Gastroesophageal sphincter (tissue), 4 donors: Measurements from ENCODE around the gene CHRNA7. TPM values are rescaled to one million over a fixed set of nuclear protein-coding genes. Genes with fewer than 3 reads are reported as not detected.

ENCODE experiments used
- ATAC-seq: fragments of 150-250 bp; one replicate; pipeline ENCODE4 v1.9.1; 2016; ENCODE audit warnings: mild to moderate bottlenecking, moderate library complexity
- H3K27ac ChIP-seq, 4 donors: fragments of 200-600 bp; sonication (generic) in 3 of 4; 1 replicate in 3 of 4; 2 replicates in 1 of 4; pipeline ENCODE4 v1.5.1; 2016 to 2019
- H3K27me3 ChIP-seq: fragments of 200-600 bp; sonication (generic); one replicate; pipeline ENCODE4 v1.5.1; 2019
- H3K36me3 ChIP-seq, 2 donors: fragments of 200-600 bp; sonication (generic); one replicate each; pipeline ENCODE4 v1.5.1; 2019; ENCODE audit warnings: control low read depth in 1 of 2
- H3K4me1 ChIP-seq, 3 donors: fragments of 200-600 bp; sonication (generic); 1 replicate in 2 of 3; 2 replicates in 1 of 3; pipeline ENCODE4 v1.5.1; 2016 to 2019; ENCODE audit warnings: control low read depth in 2 of 3
- H3K4me3 ChIP-seq, 2 donors: fragments of 200-600 bp; sonication (generic); one replicate each; pipeline ENCODE4 v1.5.1; 2019; ENCODE audit warnings: mild to moderate bottlenecking in 1 of 2, moderate library complexity in 1 of 2
- H3K9me3 ChIP-seq, 3 donors: fragments of 200-600 bp; sonication (generic); one replicate each; pipeline ENCODE4 v1.5.1; 2017 to 2019; ENCODE audit warnings: control low read depth in 2 of 3
- CTCF ChIP-seq, 4 experiments: fragments of 200-600 bp in 2 of 4; fragments of 450-650 bp in 2 of 4; sonication (generic) in 1 of 4; IDR thresholded peaks; one replicate each; pipeline ENCODE4 v1.5.1; 2017 to 2019; ENCODE audit warnings: antibody characterized with exemption in 4 of 4, mild to moderate bottlenecking in 2 of 4, moderate library complexity in 2 of 4
- EP300 ChIP-seq: sonication (generic); formaldehyde crosslinking; IDR thresholded peaks from one replicate; pipeline ENCODE4 v1.6.1; 2017; ENCODE audit warnings: antibody characterized with exemption, mild to moderate bottlenecking
- POLR2A ChIP-seq, 2 donors: fragments of 450-650 bp; IDR thresholded peaks; one replicate each; pipeline ENCODE4 v1.6.1; 2017; ENCODE audit warnings: antibody characterized with exemption in 2 of 2, mild to moderate bottlenecking in 2 of 2, moderate library complexity in 1 of 2
- POLR2AphosphoS5 ChIP-seq: sonication (generic); formaldehyde crosslinking; IDR thresholded peaks from one replicate; pipeline ENCODE4 v1.6.1; 2017; ENCODE audit warnings: antibody characterized with exemption
- WGBS, 2 donors: methylation state at CpG; one replicate each; pipeline ENCODE4 v1.1.5; 2018; ENCODE audit warnings: low coverage in 1 of 2; 5-methylcytosine and 5-hydroxymethylcytosine counted together
- total RNA-seq, 4 donors: library from RNA; depleted of rRNA; stranded (reverse); fragments of >200 nt; gene quantifications; one replicate each; pipeline ENCODE4 v1.1.0, GENCODE V29; 2016

Gene CHRNA7
- total RNA-seq, 4 donors from 2014 or later = 0.13 to 2.5 (median 1.0) TPM

DNA sequence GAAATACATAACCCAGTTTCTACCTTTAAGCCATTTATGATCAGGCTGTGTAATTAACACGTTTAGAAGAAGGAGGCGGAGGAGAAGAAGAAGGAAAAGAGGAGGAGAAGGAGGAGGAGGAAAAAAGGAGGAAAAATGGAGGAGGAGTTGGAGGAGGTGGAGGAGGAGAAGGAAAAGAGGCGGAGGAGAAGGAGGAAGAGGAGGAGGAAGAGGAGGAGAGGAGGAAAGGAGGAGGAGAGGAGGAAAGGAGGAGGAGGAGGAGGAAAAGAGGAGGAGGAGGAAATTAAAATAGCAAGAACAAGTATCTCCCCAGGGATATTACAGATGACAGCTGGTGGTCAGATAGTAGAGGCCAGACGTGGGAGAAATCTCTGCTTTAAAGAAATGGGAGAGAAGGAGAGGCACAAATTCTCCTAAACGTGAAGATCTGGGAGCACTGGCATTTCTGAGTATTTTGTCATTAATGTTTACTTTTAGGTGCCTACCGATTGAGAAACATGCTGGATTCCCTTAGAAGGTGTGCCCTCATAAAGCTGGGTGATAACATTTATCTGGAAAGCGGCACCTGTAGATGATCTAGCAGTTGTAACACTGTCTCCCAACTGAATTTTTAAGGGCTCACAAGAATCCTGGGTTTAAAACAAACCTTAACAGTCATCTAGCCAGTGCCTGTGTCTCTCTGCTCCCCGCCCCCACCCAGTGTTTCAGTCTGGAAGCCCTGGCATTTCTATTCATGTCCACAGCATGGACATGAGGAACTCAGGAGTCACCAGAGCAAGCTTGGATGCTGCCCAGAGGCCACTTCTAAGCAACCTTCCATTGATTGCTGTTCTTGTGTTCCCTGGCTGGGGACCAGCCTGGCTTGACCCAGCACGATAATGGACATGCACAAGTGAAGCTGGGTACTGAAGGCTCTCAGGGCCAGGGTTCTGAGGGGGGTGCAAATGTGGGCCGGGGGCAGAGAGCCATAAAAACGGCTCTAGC, 75.2 kb downstream of the CHRNA7 start:
- H3K4me3 ChIP-seq = no peak overlapping the region
- WGBS, 2 donors = 51 to 69% methylated on average over 8 to 10 of the region's 11 CpGs
- H3K27ac ChIP-seq = no peak overlapping the region
- no peaks in the 10 kb centered on the region for H3K9me3 ChIP-seq
- no peaks in the 10 kb centered on the region for H3K4me1 ChIP-seq
- H3K36me3 ChIP-seq = no peaks in the 10 kb centered on the region
- no peaks in the 10 kb centered on the region for H3K27me3 ChIP-seq
- ATAC-seq = no peak
- TF ChIP-seq POLR2A (IDR thresholded peaks at IDR 0.05) (no peak), CTCF (IDR thresholded peaks at IDR 0.05) (no peak), EP300 (no peak), POLR2AphosphoS5 (no peak)

- TF ChIP-seq POLR2A (IDR thresholded peaks at IDR 0.05) = no peak
- TF ChIP-seq EP300 = no peak
- TF ChIP-seq CTCF (IDR thresholded peaks at IDR 0.05) = no peak
- TF ChIP-seq POLR2AphosphoS5 = no peak
- H3K27me3 ChIP-seq = no peaks in the 10 kb centered on the region
- H3K9me3 ChIP-seq = no peaks in the 10 kb centered on the region
- H3K4me3 ChIP-seq = no peak overlapping the region
- no peak for ATAC-seq
- no peaks in the 10 kb centered on the region for H3K4me1 ChIP-seq
- WGBS, 2 donors = 56 to 69% methylated on average over 9 to 10 of the region's 10 CpGs
- no peak overlapping the region for H3K27ac ChIP-seq
- H3K36me3 ChIP-seq = no peaks in the 10 kb centered on the region
These were observed 76.4 kb downstream of the CHRNA7 start for GRCh38 chr15:32106401-32107381.

- no peaks in the 10 kb centered on the region for H3K4me1 ChIP-seq
- H3K36me3 ChIP-seq = no peaks in the 10 kb centered on the region
- ATAC-seq = no peak
- H3K9me3 ChIP-seq = no peaks in the 10 kb centered on the region
- H3K27ac ChIP-seq = no peak overlapping the region
- TF ChIP-seq POLR2AphosphoS5 = no peak
- no peak for TF ChIP-seq EP300
- no peak for TF ChIP-seq POLR2A (IDR thresholded peaks at IDR 0.05)
- no peak for TF ChIP-seq CTCF (IDR thresholded peaks at IDR 0.05)
- WGBS, 2 donors = 92 to 94% methylated on average over 12 to 13 of the region's 13 CpGs
- no peaks in the 10 kb centered on the region for H3K27me3 ChIP-seq
- H3K4me3 ChIP-seq = no peak overlapping the region
These were observed 77.3 kb downstream of the CHRNA7 start for GRCh38 chr15:32107477-32108080.

GRCh38 chr15:32108661-32109060, 78.3 kb downstream of the CHRNA7 start:
- Histone ChIP-seq H3K9me3 (no peaks in the 10 kb centered on the region), H3K27me3 (no peaks in the 10 kb centered on the region), H3K27ac (no peak overlapping the region), H3K4me3 (no peak overlapping the region), H3K36me3 (no peaks in the 10 kb centered on the region), H3K4me1 (no peaks in the 10 kb centered on the region)
- TF ChIP-seq POLR2A (IDR thresholded peaks at IDR 0.05) = no peak
- no peak for TF ChIP-seq CTCF (IDR thresholded peaks at IDR 0.05)
- ATAC-seq = no peak
- 78 to 80% methylated on average over 2 to 5 of the region's 5 CpGs for WGBS, 2 donors
